Measurements from ENCODE around the gene DDB1.

The DDB1 gene

DNA sequence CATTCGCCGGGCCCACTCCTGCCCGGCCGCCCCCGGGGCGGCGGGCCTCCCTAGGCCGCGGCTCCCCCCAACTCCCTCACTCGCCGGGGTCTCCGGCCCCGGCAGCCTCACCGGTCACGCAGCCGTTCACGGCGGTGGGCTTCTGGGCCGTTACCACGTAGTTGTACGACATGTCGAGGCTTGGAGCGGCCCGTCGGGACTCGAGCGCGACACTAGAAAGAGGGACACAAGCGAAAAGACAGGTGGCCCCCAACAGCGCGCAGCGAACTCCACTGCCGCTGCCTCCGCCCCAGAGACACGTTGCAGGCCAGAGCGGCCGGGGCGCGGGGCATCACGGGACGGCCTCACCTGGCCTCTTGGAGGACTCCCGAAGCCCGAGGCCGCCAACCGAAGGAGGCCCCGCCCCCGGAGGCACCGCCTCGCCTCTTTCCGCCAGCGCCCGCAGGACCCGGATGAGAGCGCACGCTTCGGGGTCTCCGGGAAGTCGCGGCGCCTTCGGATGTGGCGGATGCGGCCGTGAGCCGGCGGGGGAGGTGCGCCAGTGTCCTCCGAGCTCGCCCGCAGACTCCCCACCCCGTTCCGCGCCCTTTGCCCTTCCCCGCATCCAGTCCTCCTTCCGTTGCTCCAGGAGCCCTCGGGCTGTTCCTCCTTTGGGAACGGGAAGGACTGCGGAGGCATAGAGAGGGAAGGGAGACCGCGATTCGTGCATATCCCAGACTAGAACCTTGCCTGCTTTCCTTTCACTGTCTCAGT lies at the start of gene DDB1, which contains the start of gene TKFC:
Gene DDB1, minus strand, starts transcription at position 309 of the 753 bp plus-strand sequence. Its CDS starts 137 bp downstream, at position 172.
Gene TKFC, plus strand, starts transcription at position 432 of the 753 bp plus-strand sequence. CDS start 1,501 bp downstream, outside the sequence.
- DNase-seq (ENCODE audit: low read depth, low spot score) = peak; percentile 97

DNA sequence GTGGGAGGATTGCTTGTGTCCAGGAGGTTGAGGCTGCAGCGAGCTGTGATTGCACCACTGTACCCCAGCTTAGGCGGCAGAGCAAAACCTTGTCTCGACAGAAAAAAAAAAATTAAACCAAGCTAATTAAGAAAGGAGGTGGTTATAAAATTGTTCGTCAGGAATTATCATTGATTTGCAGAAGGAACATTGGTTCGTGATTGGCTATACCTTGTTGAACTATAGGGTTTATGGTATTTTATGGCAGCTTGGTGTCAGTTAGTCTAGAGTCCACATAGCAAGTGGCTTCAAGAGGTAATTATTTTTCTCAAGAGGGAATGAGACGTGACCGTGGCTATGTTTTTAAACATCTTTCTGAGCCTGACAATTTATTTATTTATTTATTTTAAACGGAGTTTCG lies 48.0 kb upstream of the DDB1 start:
- no peak for DNase-seq (ENCODE audit: low read depth, low spot score)

DNA sequence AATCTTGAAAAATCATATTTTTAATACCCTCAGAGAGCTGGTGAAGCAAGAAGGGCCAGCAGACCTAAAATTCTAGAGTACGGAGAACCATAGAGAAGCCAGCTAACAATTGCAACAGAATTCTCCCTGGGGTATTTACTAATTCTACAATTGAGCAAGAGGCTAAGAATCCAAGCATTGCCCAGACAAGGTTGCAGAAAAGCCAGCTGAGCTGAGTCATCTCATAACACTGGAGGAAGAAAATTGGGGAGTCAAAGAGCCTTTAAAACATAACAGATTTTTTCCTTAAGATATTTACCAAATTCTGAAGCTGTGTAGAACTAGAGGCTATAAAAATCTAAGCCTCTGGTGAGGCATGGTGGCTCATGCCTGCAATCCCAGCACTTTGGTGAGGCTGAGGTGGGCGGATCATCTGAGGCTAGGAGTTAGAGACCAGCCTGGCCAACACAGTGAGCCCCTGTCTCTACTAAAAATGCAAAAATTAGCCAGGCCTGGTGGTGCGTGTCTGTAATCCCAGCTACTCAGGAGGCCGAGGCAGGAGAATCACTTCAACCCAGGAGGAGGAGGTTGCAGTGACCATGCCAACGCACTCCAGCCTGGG lies 45.9 kb upstream of the DDB1 start:
- peak; percentile 84 for DNase-seq (ENCODE audit: low read depth, low spot score)

DNA sequence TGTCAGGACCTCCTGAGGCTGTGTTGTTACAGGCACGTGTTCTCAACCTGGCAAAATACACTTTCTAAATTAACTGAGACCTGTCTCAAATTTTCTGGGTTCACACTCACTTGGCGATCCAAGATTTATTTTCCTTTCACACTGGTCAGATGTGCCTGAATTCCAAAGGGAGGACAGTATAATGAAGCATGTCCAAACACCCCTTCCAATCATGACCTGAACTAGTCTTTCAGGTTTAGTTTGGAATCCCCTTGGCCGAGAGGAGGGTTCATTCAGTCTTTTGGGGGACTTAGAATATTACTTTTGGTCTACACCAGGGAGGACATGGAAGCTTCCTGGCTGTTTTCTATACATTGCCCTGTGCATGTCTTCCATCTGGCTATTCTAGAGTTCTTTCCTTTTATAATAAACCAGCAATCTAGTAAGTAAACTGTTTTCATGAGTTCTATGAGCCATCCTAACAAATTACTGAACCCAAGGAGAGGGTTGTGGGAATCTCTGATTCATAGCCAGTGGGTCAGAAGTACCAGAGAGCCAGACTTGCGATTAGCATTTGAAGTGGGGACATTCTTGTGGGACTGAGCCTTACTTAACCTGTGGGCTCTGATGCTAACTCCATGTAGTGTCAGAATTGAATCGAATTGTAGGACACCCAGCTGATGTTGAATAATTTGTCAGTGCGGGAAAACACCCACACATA lies 44.7 kb upstream of the DDB1 start:
- DNase-seq (ENCODE audit: low read depth, low spot score) = peak; percentile 77

DNA sequence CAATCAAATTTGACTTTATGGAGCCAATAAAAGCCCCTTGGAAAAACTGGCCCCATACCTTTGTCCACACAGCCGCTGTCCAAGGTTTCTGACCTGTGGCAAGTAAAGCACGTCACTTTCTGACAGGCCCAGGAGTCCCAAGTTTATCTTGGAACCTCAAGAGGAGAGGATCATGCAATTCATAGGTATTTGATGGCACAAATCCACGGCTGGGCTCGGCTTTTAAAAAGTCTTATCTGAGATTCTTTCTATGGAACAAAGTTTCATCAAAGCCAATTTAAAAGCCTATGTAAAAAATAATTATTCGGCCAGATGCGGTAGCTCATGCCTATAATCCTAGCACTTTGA lies 42.8 kb upstream of the DDB1 start:
- DNase-seq (ENCODE audit: low read depth, low spot score) = peak; percentile 48

DNA sequence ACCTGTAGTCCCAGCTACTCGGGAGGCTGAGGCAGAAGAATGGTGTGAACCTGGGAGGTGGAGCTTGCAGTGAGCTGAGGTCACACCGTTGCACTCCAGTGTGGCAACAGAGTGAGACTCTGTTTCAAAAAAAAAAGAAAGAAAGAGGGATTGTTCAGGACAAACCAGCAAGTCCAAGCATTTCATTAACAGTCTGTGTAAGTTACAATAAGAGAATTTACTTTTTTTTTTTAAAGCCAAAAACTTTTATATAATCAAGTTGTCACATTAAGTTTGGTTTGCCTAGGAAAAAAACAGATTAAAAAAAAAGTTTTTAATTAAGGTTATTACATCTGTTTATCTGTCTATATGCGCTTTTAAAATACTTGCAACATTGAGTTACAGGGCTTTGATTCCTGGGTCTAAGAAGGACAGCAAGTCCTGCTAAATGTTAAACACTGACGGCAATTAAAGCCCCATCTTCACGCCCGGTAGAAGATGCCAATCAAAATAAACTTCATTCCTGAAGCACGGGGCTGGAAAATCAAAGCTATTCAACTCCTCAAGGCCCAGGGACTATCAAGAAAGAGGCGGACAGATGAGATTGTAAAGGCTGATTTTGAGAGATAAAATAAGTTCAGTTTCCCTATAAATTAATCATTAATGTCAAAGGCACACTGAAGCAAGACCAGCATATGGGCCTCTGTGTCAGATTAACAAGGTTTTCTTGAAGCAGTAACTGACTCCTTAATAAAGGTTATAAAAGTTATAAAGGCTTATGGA lies 39.9 kb upstream of the DDB1 start:
- DNase-seq (ENCODE audit: low read depth, low spot score) = no peak

DNA sequence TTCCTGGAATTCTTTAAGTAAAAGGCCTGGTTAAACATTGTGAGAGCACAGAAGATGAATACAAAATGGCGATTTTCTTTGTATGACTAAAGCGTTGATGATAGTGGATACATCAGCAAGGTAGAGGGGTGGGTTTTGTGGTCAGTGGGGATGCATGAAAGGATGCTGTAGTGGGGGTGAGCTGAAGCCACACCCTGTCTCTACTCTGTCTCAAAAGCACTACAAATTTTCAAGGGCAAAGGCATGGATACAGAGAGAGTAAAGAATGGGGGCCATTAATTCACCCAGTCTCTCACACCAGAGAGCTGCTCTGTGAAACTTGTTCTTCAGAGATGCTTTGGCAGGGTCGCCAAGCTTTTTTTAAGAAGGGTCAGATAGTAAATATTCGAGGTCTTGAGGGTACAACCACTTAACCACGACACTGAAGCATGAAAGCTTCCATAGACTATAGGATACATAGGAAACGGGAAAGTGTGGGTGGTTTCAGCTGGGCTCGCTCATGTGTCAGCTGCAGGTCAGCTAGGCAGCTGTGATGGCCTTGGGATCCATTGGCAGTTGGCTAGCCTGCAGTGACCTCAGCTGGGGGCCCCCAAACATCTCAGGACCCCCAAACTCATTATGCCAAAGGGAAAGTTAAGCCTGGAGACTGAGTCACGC lies 37.6 kb upstream of the DDB1 start:
- no peak for DNase-seq (ENCODE audit: low read depth, low spot score)

DNA sequence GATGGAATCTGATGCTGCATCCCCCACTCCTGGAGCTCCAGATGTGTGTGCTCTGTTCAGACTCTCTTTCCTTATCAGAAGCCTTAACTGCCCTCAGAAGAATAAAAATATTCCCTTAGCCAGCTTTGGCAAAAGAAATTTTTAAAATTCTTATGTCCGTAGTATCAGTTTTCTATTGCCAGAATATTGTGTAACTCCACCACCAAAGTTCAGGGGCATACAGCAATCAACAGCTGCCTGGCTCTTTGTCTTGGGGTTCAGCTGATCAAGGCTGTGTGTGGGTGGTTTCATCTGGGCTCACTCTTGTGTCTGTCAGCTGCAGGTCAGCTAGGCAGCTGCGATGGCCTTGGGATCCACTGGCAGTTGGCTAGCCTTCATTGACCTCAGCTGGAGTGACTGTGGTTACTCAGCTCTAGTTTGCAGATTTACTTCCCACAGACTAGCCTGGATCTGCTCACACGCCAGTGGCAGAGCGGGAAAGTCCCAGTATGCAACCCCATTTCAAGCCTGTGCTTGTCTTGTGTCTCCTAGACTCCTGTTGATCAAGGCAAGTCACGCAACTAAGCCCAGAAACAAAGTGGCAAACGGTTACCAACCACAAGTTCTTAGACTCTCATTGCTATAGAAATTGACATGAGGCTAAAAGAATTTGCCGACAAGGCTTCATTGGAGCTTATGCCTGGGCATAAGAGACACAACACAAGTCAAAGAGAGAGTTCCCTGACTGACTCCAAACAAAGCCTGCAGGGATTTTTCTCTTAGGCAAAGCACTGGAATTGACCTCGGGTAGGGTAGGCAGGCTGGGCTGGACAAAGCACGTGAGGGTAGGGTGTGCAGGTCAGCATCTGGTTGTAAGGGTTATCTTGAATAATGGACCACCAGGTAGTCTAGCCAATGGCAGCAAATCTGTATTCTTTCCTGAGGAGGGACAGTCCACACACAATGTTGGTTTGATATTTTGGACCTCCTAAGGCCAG lies 36.8 kb upstream of the DDB1 start:
- DNase-seq (ENCODE audit: low read depth, low spot score) = peak; percentile 68

DNA sequence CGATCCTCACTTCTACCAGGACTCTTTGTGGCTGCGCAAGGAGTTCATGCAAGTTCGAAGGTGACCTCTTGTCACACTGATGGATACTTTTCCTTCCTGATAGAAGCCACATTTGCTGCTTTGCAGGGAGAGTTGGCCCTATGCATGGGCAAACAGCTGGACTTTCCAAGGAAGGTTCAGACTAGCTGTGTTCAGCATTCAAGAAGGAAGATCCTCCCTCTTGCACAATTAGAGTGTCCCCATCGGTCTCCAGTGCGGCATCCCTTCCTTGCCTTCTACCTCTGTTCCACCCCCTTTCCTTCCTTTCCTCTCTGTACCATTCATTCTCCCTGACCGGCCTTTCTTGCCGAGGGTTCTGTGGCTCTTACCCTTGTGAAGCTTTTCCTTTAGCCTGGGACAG lies 35.7 kb upstream of the DDB1 start:
- no peak for DNase-seq (ENCODE audit: low read depth, low spot score)

DNA sequence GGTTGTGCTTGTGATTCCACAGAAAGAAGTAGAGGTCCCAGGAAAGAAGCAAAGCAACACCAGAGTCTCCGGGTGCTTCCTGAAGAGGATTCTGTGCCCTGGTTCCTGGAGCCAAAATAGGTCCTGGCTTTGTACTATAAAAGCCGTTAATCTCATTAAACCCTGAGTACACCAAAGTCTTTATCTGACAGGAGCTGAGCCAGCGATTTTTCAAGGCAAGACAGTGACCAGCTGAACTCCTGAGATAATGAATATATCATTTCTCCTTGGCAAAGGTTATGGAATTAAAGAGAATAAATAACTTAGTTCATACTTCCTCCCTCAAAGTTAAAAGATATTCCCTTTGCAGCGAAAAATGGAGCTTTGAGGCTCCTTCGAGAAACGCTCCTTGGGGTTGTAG lies 34.5 kb upstream of the DDB1 start:
- no peak for DNase-seq (ENCODE audit: low read depth, low spot score)

DNA sequence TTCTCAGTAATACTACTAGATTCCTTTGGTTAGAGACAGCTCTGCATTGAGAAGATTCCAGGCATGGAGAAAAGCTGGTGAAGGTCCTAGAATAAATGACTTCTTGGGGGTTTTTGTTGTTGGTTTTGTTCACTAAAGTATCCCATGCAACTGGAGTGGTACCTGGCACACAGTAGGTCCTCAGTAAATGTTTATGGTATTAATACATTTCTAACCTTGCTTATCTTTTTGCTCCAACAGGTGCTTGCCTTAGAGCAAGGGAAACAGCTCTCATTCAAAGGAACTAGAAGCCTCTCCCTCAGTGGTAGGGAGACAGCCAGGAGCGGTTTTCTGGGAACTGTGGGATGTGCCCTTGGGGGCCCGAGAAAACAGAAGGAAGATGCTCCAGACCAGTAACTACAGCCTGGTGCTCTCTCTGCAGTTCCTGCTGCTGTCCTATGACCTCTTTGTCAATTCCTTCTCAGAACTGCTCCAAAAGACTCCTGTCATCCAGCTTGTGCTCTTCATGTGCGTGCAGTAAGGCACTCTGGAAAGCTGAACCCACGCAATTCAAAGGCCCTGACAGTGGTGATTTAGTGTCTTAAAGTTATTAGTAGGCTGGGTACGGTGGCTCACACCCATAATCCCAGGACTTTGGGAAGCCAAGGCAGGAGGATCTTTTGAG lies 31.2 kb upstream of the DDB1 start:
- DNase-seq (ENCODE audit: low read depth, low spot score) = no peak

DNA sequence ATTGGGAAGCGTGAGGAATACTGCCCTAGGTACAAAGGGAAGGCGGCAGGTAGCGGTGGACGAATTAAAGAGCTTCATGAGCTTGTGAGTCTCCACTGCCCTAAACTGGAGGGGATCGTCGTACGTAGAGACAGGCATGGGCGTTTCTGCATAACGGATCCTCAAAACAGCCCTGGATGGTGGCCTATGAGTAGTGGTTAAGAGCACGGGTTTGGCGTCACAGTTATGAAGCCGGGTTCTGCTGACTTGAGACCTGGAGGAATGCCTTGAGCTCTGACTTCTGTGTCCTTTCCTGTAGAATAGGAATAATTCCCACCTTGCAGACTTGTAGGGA lies 29.6 kb upstream of the DDB1 start:
- DNase-seq (ENCODE audit: low read depth, low spot score) = peak; percentile 69

DNA sequence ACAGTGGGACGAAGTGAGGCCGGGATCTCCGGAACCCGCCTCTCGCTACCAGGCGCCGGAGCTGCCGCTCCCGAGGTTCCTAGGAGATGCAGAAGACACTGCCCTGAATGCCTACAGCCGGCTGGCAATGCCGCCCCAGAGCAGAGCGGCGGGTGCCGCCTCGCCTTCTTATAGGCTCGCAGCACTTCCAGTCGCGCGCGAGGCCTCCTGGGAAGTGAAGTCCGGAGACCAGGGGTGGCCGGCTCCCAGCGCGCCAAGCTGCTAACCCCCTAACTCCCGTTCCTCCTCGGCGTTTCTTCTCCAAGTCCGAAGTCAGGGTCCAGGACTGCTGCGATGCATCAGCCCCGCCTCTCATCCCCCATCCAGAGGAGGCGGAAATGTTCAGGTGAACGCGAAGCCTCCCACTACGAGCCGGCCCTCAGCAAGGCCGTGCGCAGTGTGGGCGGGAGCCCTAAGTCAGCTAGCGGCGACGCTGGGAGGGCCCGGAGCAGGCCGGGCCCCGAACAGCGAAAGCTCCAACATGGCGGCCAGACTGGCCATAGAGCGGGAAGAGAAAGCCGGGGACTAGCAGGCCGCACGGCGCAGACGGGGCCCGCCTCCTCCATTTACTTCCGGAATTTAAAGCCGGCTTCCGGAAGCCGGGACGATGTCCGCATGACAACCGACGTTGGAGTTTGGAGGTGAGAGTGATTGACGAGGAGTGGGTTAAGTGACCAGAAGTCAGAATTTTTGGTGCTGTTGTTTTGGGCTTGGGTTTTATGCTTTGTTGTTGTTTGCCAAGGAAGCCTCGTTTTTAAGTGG lies 29.0 kb upstream of the DDB1 start, which contains the start of the genes CYB561A3 and TMEM138:
Gene CYB561A3, minus strand, starts transcription at position 142 of the 801 bp plus-strand sequence. CDS start 5,169 bp downstream, outside the sequence.
Gene TMEM138, plus strand, starts transcription at position 634 of the 801 bp plus-strand sequence. CDS start 2,017 bp downstream, outside the sequence.
- peak; percentile 96 for DNase-seq (ENCODE audit: low read depth, low spot score)

DNA sequence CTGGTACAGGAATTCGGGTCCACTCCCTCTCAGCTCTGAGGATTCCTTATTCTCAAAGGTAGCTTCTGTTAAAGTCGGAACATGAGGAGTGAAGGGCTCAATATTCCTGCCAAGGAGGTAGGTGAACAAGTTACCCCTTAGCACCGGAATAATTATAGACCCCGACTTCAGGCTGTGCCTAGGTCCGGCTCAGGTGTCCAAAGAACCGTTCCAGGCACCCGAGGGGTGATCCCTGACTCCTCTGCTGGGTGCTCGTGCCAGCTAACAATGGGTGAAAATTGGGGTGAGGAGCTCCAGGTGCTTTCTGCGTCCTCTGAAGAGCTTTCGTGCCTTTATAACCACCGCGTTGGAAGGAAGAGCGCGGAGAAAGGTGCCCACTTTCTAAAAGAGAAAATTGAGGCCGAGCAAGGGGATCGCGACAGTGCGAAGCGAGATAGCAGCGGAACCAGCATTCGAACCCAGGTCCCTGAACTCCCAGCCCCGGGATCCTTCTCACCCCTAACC lies 28.4 kb upstream of the DDB1 start:
- no peak for DNase-seq (ENCODE audit: low read depth, low spot score)

DNA sequence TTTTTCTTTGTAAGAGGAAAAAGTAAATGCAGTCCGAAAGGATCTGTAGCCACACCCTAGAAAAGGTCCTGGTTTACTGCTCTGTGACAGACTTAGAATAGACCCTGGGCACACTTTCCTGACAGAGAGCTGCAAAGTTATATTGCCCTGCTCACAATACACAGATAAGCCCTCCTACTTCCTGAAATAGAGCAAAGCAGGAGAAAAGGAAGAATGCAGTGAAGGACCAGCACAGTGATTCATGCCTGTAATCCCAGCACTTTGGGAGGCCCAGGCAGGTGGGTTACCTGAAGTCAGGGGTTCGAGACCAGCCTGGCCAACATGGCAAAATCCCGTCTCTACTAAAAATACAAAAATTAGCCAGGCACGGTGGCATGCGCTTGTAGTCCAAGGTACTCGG lies 26.6 kb upstream of the DDB1 start:
- DNase-seq (ENCODE audit: low read depth, low spot score) = no peak

DNA sequence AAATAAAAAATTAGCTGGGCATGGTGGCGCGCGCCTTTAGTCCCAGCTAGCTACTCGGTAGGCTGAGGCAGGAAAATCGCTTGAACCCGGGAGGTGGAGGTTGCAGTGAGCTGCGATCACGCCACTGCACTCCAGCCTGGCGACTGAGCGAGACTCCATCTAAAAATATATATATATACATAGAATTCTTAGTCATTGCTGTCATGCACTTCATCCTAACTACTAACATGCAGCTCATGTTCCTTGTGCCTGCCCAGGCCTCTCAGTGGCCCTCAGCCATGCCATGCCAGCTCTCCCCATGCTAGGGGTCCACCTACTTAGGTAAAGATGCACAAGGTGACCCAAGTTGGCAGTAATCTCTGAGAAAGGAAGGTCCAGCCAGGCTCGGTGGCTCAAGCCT lies 25.7 kb upstream of the DDB1 start:
- no peak for DNase-seq (ENCODE audit: low read depth, low spot score)

DNA sequence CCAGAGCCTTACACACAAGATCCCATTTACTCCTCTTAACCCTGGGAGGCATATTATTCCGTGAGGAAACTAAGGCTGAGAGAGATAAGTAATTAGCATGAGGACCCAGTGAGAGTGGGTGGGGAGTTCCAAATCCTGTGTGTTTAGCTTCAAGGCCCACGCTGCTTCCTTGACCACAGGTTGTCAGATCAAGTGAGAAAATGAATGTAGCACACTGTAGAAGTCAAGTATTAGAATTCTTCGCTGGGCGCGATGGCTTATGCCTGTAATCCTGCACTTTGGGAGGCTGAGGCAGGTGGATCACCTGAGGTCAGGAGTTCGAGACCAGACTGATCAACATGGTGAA lies 25.0 kb upstream of the DDB1 start:
- no peak for DNase-seq (ENCODE audit: low read depth, low spot score)

DNA sequence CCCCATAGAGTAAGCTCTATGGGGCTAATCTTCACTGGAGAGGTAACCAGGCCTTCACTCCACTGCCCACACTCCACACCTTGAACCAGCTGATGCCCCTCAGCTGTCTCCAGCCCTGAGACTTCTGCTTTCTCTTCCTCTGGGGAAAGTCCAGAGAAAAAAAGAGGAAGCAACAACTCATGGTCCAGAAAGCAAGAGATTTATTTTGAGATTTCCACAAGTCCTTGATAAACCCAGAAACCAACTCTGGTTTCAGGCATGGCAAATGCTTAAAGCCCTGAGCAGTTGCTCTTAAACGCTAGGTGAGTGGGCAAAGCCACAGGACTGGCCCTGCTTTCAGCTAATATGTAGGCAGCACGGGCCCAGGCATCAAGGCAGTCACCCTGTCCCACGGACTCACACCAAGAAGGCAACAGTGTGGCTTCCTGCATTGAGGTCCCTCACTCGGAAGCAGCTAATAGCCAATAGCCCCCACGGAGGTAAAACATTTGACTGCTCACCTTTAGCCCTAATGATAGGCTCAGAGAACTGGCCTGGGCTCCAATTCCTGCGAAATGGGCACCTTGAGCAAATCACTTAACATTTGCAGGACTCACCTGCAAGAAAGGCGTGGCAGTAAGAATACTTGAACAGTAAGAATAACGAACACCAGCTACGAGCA lies 24.5 kb upstream of the DDB1 start:
- DNase-seq (ENCODE audit: low read depth, low spot score) = no peak

All from astrocyte of the hippocampus (primary cell).